Transverse colon (tissue), 4 donors: Measurements from ENCODE around the gene ARHGAP45. TPM values are rescaled to one million over a fixed set of nuclear protein-coding genes. Genes with fewer than 3 reads are reported as not detected.

Source experiments
- DNase-seq: peaks from one replicate; pipeline ENCODE4 v3.0.0-alpha.2; 2019
- H3K27ac ChIP-seq, 4 donors: fragments of 200-600 bp; sonication (generic); 2 replicates each; pipeline ENCODE4 v1.5.1; 2016 to 2018; ENCODE audit warnings: inconsistent platforms in 4 of 4
- H3K27me3 ChIP-seq: fragments of 200-600 bp; sonication (generic); 2 replicates; pipeline ENCODE4 v1.5.1; 2017; ENCODE audit warnings: inconsistent platforms
- H3K36me3 ChIP-seq, 4 donors: fragments of 200-600 bp; sonication (generic); 2 replicates each; pipeline ENCODE4 v1.5.1; 2017 to 2019; ENCODE audit warnings: inconsistent platforms in 4 of 4
- H3K4me1 ChIP-seq, 4 donors: fragments of 200-600 bp; sonication (generic); 2 replicates each; pipeline ENCODE4 v1.5.1; 2017 to 2020; ENCODE audit warnings: inconsistent platforms in 4 of 4
- H3K4me3 ChIP-seq, 4 donors: fragments of 200-600 bp; sonication (generic); 1 replicate in 1 of 4; 2 replicates in 3 of 4; pipeline versions ENCODE4 v1.5.1 to v1.6.1; 2017 to 2019; ENCODE audit warnings: inconsistent platforms in 4 of 4
- H3K9me3 ChIP-seq, 2 donors: fragments of 200-600 bp; sonication (generic); 2 replicates each; pipeline ENCODE4 v1.5.1; 2017 to 2019; ENCODE audit warnings: inconsistent platforms in 2 of 2
- EP300 ChIP-seq: sonication (generic); formaldehyde crosslinking; IDR thresholded peaks from one replicate; pipeline ENCODE4 v1.6.1; 2017; ENCODE audit warnings: antibody characterized with exemption, low read depth
- POLR2A ChIP-seq: fragments of 450-650 bp; IDR thresholded peaks from one replicate; pipeline ENCODE4 v1.6.1; 2016; ENCODE audit warnings: antibody characterized with exemption, mild to moderate bottlenecking, moderate library complexity
- POLR2AphosphoS5 ChIP-seq, 3 donors: sonication (generic); formaldehyde crosslinking; IDR thresholded peaks; one replicate each; pipeline ENCODE4 v1.6.1; 2016; ENCODE audit warnings: antibody characterized with exemption in 3 of 3
- WGBS, 2 donors: methylation state at CpG; one replicate each; pipeline ENCODE4 v1.1.5; 2018; ENCODE audit warnings: low coverage in 1 of 2; 5-methylcytosine and 5-hydroxymethylcytosine counted together
- in situ Hi-C, 4 donors: fragments of 200-750 bp; cut with MboI; loops; one replicate each; pipeline versions ENCODE4 v1.15.0 to v1.15.1; 2017; ENCODE audit warnings: low sequenced_read_pairs in 3 of 4, low pct_ligation_motif_present in 1 of 4, low pct_unique_long_range_greater_than_20kb in 1 of 4
- intact Hi-C: fragments of 100-400 bp; cut with DNase I; formaldehyde crosslinking; loops from one replicate; pipeline ENCODE4 v1.15.1; 2023; ENCODE audit warnings: low total_unique reads
- total RNA-seq, 4 donors: library from RNA; depleted of rRNA; stranded (reverse); fragments of >200 nt; gene quantifications; one replicate each; pipeline ENCODE4 v1.1.0, GENCODE V29; 2016
- TF ChIP-seq, protein P1 (sequence below), 5 experiments: fragments of 200-600 bp in 3 of 5; fragments of 450-650 bp in 2 of 5; sonication (generic) in 3 of 5; IDR thresholded peaks; 1 replicate in 2 of 5; 2 replicates in 3 of 5; pipeline ENCODE4 v1.5.1; 2016 to 2017; ENCODE audit warnings: antibody characterized with exemption in 5 of 5, inconsistent platforms in 3 of 5, mild to moderate bottlenecking in 2 of 5, moderate library complexity in 1 of 5

The ARHGAP45 gene
- total RNA-seq, 4 donors from 2014 or later, result 10.0 to 174 (median 76.9) TPM

DNA sequence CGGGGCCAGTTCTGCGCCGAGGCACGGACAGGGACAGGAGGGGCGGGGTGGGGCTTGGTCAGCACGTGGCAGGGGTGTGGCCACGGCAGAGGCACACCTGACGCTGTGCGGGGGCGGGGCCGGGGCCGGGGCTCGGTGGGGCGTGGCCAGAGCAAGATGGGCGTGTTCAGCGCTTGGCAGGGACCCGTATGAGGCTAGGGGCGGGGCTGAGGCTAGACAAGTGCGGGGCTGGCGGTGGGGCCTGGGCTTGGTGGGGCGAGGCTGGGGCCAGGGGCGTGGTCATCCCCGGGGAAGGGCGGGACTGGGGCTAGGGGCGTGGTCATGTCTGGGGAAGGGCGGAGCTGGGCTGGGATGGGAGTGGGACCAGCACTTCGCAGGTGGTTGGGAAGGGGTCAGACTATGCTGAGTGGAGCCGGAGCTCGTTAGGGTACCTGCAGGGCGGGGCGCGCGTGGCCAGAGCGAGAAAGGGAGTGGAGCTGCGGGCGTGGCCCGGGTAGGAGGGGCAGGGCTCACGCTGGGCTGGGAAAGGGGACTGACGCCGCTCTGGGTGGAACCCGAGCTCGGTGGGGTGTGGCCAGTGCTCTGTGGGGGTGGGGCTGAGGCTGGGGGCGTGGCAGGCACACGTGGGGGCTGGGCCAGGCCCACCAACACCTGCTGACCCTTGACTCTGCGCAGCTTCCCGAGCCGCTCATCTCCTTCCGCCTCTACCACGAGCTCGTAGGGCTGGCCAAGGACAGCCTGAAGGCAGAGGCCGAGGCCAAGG is 15.4 kb downstream of the ARHGAP45 start:
- Histone ChIP-seq H3K4me1 (peaks cover 0 to 36% (median 20%) of the 10 kb centered on the region in 4 donors), H3K9me3 (no peaks in the 10 kb centered on the region), H3K27ac (peak overlapping the region; percentile 61 to 73 (median 70)), H3K36me3 (no peaks in the 10 kb centered on the region), H3K4me3 (peak overlapping the region in 3 of 4 donors; percentile 22 to 38 (median 38)), H3K27me3 (no peaks in the 10 kb centered on the region)
- DNase-seq, result peak; percentile 96
- TF ChIP-seq, protein P1, sequence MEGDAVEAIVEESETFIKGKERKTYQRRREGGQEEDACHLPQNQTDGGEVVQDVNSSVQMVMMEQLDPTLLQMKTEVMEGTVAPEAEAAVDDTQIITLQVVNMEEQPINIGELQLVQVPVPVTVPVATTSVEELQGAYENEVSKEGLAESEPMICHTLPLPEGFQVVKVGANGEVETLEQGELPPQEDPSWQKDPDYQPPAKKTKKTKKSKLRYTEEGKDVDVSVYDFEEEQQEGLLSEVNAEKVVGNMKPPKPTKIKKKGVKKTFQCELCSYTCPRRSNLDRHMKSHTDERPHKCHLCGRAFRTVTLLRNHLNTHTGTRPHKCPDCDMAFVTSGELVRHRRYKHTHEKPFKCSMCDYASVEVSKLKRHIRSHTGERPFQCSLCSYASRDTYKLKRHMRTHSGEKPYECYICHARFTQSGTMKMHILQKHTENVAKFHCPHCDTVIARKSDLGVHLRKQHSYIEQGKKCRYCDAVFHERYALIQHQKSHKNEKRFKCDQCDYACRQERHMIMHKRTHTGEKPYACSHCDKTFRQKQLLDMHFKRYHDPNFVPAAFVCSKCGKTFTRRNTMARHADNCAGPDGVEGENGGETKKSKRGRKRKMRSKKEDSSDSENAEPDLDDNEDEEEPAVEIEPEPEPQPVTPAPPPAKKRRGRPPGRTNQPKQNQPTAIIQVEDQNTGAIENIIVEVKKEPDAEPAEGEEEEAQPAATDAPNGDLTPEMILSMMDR (IDR thresholded peaks at IDR 0.05), result no peak
- TF ChIP-seq POLR2AphosphoS5 (IDR thresholded peaks at IDR 0.05) (peak in 2 of 3 donors; percentile 71 to 80), POLR2A (peak; percentile 58), EP300 (no peak)
- in situ Hi-C loops (no loop called here), intact Hi-C loops (no loop called here)
- WGBS, 2 donors, result 19% methylated on average over 35 of the region's 51 CpGs; no CpG with 5 or more reads in 1 of the 2 donors

DNA sequence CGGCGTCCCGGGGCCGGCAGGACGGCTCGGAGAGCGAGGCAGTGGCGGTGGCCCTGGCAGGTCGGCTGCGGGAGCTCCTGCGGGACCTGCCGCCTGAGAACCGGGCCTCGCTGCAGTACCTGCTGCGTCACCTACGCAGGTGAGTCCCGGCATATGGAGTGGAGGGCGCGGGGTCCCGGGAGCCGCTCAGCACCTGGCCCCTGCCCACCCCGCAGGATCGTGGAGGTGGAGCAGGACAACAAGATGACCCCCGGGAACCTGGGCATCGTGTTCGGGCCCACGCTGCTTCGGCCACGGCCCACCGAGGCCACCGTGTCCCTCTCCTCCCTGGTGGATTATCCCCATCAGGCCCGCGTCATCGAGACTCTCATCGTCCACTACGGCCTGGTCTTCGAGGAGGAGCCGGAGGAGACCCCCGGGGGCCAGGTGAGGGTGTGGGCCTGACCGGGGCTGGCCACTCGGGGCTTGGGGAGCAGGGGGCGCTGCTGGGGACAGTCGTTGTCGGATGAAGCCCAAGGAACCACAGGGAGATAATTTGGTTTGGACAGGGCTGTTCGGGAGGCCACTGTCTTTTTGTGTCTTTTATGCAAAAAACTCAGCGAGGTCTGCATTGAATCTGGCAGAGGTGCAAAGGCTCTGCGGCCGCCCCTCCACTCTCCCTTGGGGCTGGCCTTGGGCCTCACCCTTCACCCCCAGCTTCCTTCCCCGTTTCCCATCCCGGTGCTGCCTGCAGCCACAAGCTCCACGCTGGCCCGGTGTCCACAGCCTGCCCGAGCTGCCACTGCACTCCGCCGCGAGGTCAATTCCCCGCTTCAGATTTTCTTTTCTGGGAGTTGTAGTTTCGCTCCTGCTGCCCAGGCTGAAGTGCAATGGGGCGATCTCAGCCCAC is 16.2 kb downstream of the ARHGAP45 start:
- 60 to 73% methylated on average over 1 to 33 of the region's 59 CpGs for WGBS, 2 donors
- Histone ChIP-seq H3K4me3 (peak overlapping the region in 3 of 4 donors; percentile 22 to 38 (median 38)), H3K27me3 (no peaks in the 10 kb centered on the region), H3K4me1 (peaks cover 2 to 36% (median 22%) of the 10 kb centered on the region in 4 donors), H3K36me3 (no peaks in the 10 kb centered on the region), H3K27ac (peak overlapping the region; percentile 61 to 73 (median 70)), H3K9me3 (no peaks in the 10 kb centered on the region)
- in situ Hi-C loops, result no loop called here
- TF ChIP-seq POLR2A (no peak), EP300 (no peak), POLR2AphosphoS5 (IDR thresholded peaks at IDR 0.05) (no peak)
- TF ChIP-seq, protein P1 (IDR thresholded peaks at IDR 0.05), result no peak
- intact Hi-C loops, result no loop called here
- peak; percentile 14 for DNase-seq

DNA sequence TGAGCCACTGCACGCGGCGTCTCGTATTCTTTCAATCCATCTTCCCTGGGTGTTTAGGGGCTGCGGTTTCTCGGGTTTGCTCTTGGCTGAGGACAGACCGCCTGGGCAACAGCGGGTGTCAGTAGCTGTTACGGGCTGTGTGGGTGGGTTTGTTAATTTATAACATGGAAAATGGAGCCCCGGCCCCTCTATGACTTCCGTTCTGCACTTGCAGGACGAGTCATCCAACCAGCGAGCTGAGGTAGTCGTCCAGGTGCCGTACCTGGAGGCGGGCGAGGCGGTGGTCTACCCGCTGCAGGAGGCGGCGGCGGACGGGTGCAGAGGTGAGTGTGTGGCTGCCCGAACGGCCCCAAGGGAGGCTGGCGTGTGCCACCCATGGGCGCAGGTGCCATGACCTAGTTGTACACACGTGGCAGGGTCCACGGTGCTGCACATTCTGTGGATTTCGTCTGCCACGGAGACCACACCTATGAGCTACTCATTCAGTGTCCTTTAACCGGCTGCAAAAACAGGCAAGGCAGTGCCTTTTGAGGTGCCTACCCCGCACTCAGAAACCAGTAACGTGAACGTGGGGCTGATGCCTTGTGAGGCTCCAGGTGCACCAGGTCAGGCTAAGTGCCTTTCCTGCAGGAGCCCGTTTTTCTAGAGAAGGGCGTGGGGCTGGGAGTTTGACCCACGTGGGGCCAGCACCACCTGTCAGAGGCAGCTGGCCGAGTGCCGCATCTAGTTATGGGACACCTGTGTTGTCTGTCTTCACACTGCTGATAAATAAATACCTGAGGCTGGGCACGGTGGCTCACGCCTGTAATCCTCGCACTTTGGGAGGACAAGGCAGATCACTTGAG is 17.3 kb downstream of the ARHGAP45 start:
- 75 to 79% methylated on average over 9 to 42 of the region's 43 CpGs for WGBS, 2 donors

More for the DNA sequence above, 17.3 kb downstream of the ARHGAP45 start:
- intact Hi-C loops, result no loop called here
- no peak for TF ChIP-seq POLR2A
- no peak for TF ChIP-seq EP300
- TF ChIP-seq, protein P1 (IDR thresholded peaks at IDR 0.05), result no peak
- no peak for TF ChIP-seq POLR2AphosphoS5 (IDR thresholded peaks at IDR 0.05)
- H3K27me3 ChIP-seq, result no peaks in the 10 kb centered on the region
- peak overlapping the region in 1 of 4 donors; percentile 1 for H3K27ac ChIP-seq
- peaks cover 0 to 4% (median 0%) of the 10 kb centered on the region in 4 donors for H3K36me3 ChIP-seq
- in situ Hi-C loops, result no loop called here
- no peaks in the 10 kb centered on the region for H3K9me3 ChIP-seq
- no peak for DNase-seq
- H3K4me3 ChIP-seq, result no peak overlapping the region
- H3K4me1 ChIP-seq, result peaks cover 3 to 40% (median 24%) of the 10 kb centered on the region in 4 donors
